HG02938 (cell line): ENCODE data around the gene TP73.

Experiments
- ATAC-seq: cut with Tn5 transposase; IDR thresholded peaks from one replicate; pipeline ENCODE4 v1.9.1; 2021; ENCODE audit warnings: mild to moderate bottlenecking, moderate library complexity; ENCODE audit not compliant: unreplicated experiment

The TP73 gene

GRCh38 chr1:3759164-3759563 is 106.8 kb downstream of the TP73 start:
- ATAC-seq, result no peak

DNA sequence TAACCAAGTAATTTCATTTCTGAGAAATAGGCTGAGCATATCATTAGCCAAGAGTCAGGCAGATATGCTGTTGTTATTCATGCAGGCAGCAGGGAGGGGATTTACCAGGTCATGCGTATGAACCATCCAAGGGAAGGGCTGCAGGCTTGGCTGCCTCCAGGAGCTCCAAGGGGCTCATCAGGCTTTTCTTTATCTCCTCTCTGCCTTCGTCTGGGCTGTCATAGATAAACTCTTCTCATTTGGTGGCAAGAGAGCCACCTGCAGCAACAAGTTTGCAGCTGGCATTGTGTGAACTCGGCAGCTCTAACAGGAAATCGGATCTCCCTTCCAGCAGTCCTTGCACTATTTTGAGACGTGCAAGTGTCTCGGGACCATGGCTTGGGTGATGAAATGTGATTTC is 107.5 kb downstream of the TP73 start:
- no peak for ATAC-seq

- ATAC-seq, result no peak
Observed at GRCh38 chr1:3761296-3762010, 109.1 kb downstream of the TP73 start.

DNA sequence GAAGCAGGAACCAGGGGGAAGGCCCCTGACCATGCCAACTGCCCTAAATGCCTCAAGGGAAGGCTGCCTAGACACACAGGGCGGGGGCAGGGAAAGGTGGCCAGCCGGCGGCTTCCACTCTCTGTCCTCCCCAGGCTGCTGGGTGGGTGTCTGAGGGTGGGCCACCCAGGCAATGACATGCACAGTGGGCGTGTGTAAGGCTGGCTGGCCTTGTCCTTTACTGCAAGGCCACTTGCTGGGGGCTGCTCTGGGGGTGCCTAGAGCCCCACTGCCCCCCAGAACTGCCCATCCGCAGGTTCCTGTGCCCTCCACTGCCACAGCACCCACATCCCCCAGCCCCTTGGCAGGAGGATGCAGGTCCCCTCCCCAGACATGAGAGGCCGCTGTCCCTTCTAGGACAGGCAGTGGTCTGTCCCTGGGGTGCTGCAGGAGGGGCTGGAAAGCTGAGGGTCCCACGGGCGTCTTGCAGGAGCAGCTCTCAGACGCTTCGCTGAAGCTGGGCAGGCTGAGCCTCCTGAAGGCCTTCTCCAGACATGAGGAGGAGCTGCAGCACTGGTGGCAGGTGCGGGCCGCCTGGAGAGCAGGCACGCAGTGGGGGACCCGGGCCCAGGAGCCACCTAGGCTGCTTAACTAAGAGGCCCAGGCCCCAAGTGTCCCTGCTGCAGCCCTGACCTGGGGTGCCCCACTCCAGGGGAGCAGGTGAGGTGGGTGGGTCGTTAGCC is 110.0 kb downstream of the TP73 start:
- no peak for ATAC-seq

GRCh38 chr1:3762873-3763228 is 110.5 kb downstream of the TP73 start:
- no peak for ATAC-seq

DNA sequence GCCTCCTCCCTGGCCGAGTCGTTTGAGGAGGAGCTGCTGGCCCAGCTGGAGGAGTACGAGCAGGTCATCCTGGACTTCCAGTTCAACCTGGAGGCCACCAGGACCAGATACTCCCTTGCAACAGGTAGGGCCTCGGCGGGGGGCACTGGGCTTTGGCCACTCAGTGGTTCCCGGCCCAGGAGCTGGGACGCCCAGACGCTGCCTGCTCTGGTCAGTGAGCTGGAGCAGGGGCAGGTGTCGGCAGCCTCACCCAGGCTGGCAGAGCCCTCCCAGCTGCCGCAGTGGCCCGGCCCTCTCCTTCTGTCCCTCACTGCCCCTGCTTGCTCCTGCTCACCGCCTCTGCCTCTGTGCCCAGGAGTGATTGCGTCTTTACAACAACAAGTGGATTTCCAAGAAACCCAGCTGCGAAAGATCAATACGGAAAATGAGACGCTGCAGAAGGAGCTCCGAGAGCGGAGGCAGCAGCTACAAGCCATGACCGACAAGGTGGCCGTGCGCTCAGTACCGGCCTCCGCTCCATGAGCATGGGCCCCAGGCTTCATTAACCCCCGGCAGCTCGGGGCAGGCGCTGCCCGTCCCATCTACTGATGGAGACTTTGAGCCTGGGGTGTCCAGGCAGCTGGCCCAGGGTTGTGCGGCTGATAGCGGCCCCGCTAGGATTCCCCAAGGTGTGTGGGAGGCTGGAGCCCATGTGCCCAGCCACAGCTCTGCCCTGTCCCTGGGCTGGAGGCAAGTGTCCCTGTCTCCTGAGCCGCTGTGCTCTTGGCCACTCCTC is 111.2 kb downstream of the TP73 start:
- ATAC-seq, result no peak

GRCh38 chr1:3767328-3767925 is 115.1 kb downstream of the TP73 start:
- ATAC-seq, result no peak

DNA sequence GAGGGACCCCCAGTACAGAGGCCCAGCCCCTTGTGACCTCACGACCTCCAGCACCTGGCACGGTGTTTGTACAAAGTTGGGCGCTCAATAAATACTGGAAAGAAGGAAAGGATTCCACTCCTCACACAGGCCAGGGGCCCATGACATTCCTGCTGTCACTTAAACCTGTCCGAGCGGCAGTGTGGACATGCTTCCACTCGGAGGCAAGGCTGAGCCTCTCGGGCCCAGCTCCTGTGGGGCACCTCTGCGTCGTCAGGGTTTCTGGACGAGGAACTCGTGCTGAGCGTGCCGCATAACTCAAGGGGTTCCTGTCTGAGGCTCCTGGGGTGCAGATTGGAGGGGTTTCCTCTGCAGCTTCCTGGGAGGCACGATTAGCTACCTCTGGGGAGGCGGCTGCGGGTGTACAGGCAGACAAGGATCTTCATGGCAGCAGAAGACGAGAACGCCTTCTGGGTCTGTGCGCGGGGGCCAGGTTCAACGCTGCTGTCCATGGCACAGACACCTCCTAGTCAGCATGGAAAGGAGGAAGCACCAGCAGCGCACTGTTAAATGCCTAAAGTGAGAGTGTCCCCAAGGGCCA is 116.6 kb downstream of the TP73 start:
- no peak for ATAC-seq

GRCh38 chr1:3770047-3770765 is 117.9 kb downstream of the TP73 start:
- no peak for ATAC-seq

- ATAC-seq, result no peak
Observed at GRCh38 chr1:3771108-3772026, 119.1 kb downstream of the TP73 start.

DNA sequence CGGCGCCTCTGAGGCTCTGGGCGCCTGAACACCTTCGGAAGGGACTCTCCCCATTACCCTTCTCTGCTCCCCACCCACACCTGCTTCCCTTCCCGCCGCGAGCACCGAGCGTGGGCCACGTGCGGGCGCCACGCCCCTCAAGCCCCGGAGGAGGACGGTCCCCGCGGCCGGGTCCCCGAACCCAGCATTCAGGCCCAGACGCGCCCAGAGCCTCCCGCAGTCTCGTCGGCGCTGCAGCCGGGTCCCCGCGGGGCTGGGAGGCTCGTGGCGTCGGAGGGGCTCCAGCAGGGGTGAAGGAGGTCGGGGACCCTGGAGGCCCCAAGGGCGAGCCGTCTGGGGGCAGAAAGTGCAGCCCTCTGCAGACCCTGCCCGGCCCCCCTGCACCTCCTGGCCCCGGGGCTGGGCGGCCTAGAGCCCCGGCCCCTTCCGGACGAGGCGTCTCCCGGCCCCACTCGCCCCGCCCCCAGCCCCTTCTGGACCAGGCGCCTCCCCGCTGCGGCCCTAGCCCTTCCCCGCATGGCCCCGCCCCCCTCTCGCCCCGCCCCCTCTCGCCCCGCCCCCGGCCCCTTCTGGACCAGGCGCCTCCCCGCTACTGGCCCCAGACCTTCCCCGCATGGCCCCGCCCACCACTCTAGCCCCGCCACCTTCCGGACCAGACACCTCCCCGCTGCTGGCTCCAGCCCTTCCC is 119.9 kb downstream of the TP73 start:
- ATAC-seq, result no peak

- ATAC-seq, result no peak
Observed at GRCh38 chr1:3772715-3773571, 120.6 kb downstream of the TP73 start, which contains the start of gene SMIM1. SMIM1 (plus strand) TSS chr1:3772749; CDS start chr1:3775374, 2,625 bp downstream.

- ATAC-seq, result no peak
Observed at GRCh38 chr1:3773572-3774275, 121.4 kb downstream of the TP73 start.

DNA sequence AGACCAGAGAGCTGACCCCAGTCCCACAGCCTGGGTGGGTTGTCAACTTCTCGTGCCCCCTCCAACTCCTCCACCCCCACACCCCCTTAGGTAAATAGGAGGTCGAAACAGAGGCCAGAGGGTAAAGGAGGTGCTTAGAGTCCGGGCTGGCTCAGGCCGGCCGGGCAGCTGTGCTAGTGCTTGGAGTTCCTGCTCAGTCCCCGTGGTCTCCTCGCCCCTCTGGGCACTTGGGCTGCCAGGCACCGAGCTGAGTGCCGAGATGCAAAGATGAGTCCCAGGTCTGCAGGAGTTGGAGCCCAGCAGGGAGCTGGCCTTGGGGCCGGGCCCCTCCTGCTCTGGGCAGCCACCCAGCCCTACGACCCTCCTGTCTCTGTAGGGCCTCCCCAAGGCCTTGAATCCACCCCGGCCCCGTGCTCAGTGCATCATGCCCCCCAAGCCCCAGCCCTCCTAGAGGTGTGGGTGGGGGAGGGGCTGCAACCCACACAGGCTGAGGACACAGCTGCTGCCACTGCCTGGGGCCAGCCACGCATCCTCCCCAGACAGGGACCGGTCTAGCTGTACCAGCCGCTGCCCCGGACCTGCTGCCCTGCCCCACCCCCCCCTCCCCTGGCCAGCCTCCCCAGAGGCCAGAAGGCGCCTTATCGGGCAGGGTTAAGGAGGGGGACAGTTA is 122.1 kb downstream of the TP73 start:
- ATAC-seq, result no peak

- ATAC-seq, result no peak
Observed at GRCh38 chr1:3774946-3775489, 122.7 kb downstream of the TP73 start.

- ATAC-seq, result no peak
Observed at GRCh38 chr1:3775490-3776230, 123.3 kb downstream of the TP73 start.
